ENCODE results near the gene KRTAP10-5.
"Not testable (repeated sequence)": the region's sequence is repeated elsewhere in the genome, so short reads cannot be mapped to it uniquely, and the experiment has no call there.

Gene KRTAP10-5

GRCh38 chr21:44590311-44590721 is 9.9 kb upstream of the KRTAP10-5 start:
- DNase-seq = no peak

DNA sequence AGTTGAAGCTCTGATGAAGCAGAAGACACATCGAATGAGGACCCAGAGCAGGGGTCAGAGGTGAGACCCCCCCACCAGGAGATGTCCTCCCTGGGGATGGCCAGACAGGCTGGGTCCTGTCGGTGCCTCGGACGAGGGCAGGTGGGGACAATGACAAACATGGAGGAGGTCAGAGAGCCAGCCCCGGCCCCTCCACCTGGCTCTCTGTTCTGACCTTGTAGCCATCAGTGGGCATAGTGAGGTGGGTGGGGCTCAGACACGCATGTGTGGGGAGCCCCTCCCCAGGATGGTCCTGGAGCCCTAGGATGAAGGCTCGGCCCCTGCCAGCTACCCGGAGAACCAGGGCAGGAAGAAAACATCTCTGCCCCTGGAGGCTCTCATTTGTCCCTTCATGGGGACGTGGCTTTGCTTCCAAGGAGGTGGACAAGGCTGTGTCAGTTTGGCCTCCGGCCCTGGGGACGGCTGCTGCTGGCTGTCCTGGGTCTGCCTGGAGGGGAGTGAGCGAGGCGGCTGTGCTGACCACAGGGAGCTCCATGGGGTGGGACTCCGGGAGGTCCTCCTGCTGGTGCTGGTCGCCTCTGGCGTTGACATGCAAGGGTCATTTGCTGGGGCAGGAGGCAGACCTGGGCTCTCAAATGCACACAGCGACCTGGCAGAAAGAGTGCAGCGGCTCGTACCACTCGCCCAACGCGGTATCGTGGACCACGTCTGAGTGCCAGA is 9.3 kb upstream of the KRTAP10-5 start:
- DNase-seq = no peak

- no peak for DNase-seq
Measured at GRCh38 chr21:44589094-44589493, 8.7 kb upstream of the KRTAP10-5 start.

DNA sequence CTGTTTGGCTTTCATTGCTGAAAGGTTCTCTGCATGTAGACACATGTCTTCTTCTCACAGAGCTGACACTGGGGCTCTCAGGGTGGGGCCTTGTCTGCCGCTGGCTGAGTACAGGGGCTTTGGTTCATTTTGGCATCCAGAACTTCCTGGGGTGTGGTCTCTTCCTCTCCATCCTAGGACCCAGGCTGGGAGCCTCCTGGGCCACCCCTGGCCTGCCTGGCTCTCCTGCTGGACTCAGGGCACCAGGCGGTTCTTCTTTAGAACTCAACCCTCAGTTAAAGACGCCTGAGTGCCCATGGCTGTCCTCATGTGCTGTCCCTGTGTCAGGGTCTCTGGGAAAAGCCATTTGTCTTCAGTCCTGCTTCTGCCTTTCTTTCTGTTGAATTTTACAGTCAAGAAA is 5.5 kb upstream of the KRTAP10-5 start:
- DNase-seq = no peak

- no peak for DNase-seq
Measured at GRCh38 chr21:44583800-44584147, 3.4 kb upstream of the KRTAP10-5 start.

GRCh38 chr21:44583089-44583799 is 2.8 kb upstream of the KRTAP10-5 start:
- no peak for DNase-seq

DNA sequence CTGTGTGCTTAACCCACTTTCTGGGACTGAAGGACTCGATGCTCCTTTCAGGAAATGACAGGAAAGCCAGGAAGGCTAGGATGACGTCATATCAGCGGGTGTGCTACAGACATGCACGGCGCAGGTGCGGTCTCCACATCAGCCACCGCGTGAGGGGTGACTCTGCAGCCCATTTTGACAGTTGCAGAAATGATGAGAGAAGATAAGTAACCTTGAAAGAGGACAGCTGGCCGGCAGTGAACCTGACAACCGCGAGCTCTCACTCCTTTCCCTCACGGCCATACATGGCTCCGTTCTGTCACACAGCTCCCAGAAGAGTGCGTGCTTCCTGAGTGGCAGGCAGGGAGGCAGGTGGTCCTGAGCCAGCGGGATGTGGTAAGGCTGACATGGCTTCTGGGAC is 1.7 kb upstream of the KRTAP10-5 start:
- DNase-seq = no peak

GRCh38 chr21:44581158-44581557 is 754 bp upstream of the KRTAP10-5 start:
- DNase-seq = no peak

DNA sequence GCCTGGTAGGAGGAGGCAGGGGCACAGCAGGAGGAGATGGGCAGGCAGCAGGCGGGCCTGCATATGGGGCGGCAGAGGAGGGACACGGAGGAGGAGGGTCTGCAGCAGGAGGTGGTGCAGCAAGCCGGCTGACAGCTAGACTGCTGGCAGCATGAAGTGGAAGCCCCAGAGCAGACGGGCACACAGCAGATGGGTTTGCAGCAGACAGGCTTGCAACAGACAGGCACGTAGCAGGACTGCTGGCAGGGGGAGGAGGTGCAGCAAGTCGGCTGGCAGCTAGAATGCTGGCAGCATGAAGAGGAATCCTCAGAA is 615 bp downstream of the KRTAP10-5 start:
- DNase-seq = no peak

DNA sequence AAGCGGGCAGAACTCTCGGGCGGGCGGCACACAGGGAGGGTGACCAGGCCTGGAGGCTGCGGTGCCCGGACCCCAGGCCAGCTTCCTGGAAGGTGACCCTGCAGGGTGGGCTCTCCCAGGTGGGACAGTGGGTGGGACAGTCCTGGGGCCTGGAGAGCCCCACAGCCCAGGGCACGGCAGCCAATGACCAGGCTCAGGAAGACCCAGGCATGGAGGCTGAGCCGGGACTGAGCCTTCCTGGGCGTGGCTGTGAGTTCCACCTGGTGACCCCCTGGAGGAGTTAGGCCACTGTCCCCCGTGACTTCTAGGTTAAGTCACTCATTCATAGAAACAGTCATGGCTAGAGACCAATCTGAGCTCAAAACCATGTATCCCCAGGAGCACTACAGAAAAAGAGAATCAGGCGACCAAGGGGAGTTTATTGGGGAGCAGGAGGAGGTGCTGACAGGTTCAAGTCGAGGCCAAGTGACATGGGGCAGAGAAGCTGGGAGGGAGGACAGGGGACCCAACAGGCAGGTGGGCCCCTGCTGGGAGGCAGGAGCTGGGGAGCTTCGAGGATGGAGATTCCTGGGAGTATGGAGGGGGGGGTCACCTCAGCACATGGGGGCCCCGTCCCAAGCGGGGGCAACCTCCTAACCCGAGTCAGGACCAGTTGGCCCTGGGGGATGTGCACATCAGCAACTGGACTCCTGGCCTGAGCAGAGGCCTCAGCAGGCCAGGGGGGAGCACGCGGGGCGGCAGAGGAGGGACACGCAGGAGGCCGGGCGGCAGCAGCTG is 1.2 kb downstream of the KRTAP10-5 start:
- DNase-seq = no peak

DNA sequence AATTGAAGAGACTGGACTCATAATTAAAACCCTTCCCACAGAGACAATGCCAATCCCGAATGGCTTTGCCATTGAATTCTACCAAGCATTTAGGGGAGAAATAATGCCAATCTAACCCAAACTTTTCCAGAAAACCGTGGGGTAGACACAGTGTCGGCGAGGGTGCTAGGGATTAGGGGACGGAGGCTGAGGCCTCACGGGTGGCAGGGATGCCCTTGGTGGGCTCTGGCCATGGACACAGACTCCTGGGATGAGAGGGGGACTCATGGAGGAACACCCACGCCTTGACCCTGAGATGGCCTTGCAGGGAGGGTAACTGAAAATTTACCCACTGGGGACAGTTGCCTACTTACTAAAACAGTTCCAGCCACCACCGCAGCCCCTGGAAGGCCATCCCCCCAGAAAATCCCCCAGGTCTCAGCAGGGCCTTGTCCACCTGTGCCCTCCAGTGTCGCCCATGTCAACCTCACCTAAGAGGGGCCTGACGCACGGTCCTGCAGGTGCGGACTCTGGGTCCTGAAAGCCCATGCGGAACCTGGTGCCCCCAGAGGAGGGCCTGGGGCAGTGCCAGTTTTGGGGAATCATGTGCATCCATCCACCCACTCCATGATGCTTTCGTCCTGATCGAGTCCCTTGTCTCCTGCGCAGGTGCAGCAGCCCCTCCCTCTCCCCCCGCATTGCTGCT is 1.9 kb downstream of the KRTAP10-5 start:
- DNase-seq = no peak

GRCh38 chr21:44576025-44576420 is 4.4 kb downstream of the KRTAP10-5 start:
- no peak for DNase-seq

GRCh38 chr21:44575307-44576024 is 4.9 kb downstream of the KRTAP10-5 start:
- DNase-seq = no peak

DNA sequence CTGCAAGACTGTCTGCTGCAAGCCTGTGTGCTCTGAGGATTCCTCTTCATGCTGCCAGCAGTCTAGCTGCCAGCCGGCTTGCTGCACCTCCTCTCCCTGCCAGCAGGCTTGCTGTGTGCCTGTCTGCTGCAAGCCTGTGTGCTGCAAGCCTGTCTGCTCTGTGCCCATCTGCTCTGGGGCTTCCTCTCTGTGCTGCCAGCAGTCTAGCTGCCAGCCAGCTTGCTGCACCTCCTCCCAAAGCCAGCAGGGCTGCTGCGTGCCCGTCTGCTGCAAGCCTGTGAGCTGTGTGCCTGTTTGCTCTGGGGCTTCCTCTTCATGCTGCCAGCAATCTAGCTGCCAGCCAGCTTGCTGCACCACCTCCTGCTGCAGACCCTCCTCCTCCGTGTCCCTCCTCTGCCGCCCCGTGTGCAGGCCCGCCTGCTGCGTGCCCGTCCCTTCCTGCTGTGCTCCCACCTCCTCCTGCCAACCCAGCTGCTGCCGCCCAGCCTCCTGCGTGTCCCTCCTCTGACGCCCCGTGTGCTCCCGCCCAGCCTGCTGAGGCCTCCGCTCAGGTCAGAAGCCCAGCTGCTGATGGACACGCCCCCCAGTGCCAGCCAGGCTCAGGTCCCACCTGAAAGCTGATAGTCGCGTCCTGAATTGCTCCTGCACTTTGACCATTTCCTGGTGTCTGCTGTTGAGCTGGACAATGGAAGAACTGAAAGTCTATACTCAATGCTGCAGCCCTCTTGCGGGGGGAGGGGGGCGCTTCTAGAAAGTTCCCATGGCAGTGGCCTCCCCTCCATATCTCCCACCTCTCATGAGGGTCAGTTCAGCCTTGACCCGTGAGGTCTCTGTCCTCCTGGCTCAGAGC is 5.7 kb downstream of the KRTAP10-5 start:
- DNase-seq = no peak

- not testable (repeated sequence) for DNase-seq
Measured at GRCh38 chr21:44573630-44574456, 6.6 kb downstream of the KRTAP10-5 start, which contains the start of gene KRTAP10-4. Gene KRTAP10-4 (plus strand): TSS chr21:44573729. CDS start chr21:44573759, 30 bp downstream.

DNA sequence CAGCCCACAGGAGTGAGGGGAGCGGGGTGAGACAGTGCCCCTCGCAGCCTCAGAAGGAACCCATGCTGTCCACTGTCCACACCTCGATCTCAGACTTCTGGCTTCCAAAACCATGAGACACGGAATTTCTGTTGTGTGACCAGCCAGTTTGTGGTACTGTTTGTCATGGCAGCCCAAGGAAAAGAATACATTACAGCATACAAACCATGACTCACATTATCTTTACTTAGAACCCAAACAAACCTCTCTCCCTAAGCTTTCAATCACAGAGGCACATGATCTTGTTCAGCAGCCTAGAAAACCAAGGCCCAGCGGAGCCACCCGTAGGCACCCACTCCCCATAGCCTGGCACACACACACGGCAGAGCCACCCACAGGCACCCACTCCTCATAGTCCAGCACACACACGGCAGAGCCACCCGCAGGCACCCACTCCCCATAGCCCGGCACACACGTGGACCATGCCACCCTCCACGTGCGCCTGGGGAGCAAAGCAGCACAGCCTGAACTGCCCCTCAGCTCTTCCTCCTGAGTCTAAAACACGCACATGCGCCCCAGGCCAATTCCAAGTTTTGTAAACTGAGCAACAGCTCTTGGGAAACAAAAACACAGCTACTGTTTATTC is 7.3 kb downstream of the KRTAP10-5 start:
- DNase-seq = no peak

GRCh38 chr21:44571844-44572782 is 8.3 kb downstream of the KRTAP10-5 start:
- peak; percentile 42 for DNase-seq

GRCh38 chr21:44571296-44571695 is 9.1 kb downstream of the KRTAP10-5 start:
- no peak for DNase-seq

Data from activated CD8-positive, alpha-beta memory T cell treated with anti-CD3 and anti-CD28 coated beads, Interleukin-2, amount 50 U/mL, for 48 hours (primary cell).